HepG2 (cell line): ENCODE data around the gene KCNQ1OT1. TPM values are rescaled to one million over a fixed set of nuclear protein-coding genes. Genes with fewer than 3 reads are reported as not detected.
A peak's percentile ranks its signal among the peaks of the same experiment; 100 is the strongest.

Experiments used
- ATM ChIP-seq: fragments of 450-650 bp; IDR thresholded peaks from 2 replicates; pipeline ENCODE4 v1.7.1; 2017; ENCODE audit warnings: mild to moderate bottlenecking, borderline replicate concordance
- CREM ChIP-seq, 2 experiments: sonication (generic) in 1 of 2; formaldehyde crosslinking in 1 of 2; IDR thresholded peaks; 2 replicates each; pipeline versions ENCODE4 v1.4.0 to v1.6.1; 2016 to 2020; ENCODE audit warnings: antibody characterized with exemption in 1 of 2, mild to moderate bottlenecking in 1 of 2, missing genetic modification reagents in 1 of 2
- FOXP1 ChIP-seq, 2 experiments: fragments of 450-650 bp in 1 of 2; IDR thresholded peaks; 2 replicates each; pipeline ENCODE4 v1.6.1; 2017 to 2018; ENCODE audit warnings: antibody characterized with exemption in 1 of 2
- GABPB1 ChIP-seq: IDR thresholded peaks from 2 replicates; pipeline ENCODE4 v1.6.1; 2016; ENCODE audit warnings: mild to moderate bottlenecking, missing genetic modification reagents, moderate library complexity, missing compliant biosample characterization
- HCFC1 ChIP-seq: fragments of 150-350 bp; IDR thresholded peaks from 2 replicates; pipeline ENCODE4 v1.6.1; 2014; ENCODE audit warnings: low read depth, low read length
- HDAC2 ChIP-seq: sonication (generic); formaldehyde crosslinking; IDR thresholded peaks from 2 replicates; pipeline ENCODE4 v1.4.0; 2020; ENCODE audit warnings: missing genetic modification reagents
- PHF21A ChIP-seq: sonication (generic); formaldehyde crosslinking; IDR thresholded peaks from 2 replicates; pipeline ENCODE4 v1.5.0; 2020; ENCODE audit warnings: mild to moderate bottlenecking, missing genetic modification reagents
- POLR2G ChIP-seq: fragments of 200-400 bp; formaldehyde crosslinking; IDR thresholded peaks from 2 replicates; pipeline ENCODE4 v1.6.1; 2018; ENCODE audit warnings: mild to moderate bottlenecking, low read depth, low read length, moderate library complexity
- SAP130 ChIP-seq: IDR thresholded peaks from 2 replicates; pipeline ENCODE4 v1.6.1; 2016; ENCODE audit warnings: low read depth
- SMARCC2 ChIP-seq: fragments of 450-650 bp; IDR thresholded peaks from 2 replicates; pipeline ENCODE4 v1.6.1; 2017; ENCODE audit warnings: antibody characterized with exemption, mild to moderate bottlenecking
- SYNCRIP ChIP-seq: fragments of 200-400 bp; formaldehyde crosslinking; IDR thresholded peaks from 2 replicates; pipeline ENCODE4 v1.6.1; 2018; ENCODE audit warnings: mild to moderate bottlenecking, low read depth, low read length; ENCODE audit not compliant: insufficient read depth
- TCF12 ChIP-seq, 2 experiments: fragments of 450-650 bp in 1 of 2; sonication (generic) in 1 of 2; formaldehyde crosslinking in 1 of 2; IDR thresholded peaks; 2 replicates each; pipeline versions ENCODE4 v1.6.1 to v1.8.0; 2017 to 2022; ENCODE audit warnings: antibody characterized with exemption in 1 of 2, mild to moderate bottlenecking in 1 of 2, missing genetic modification reagents in 1 of 2, moderate library complexity in 1 of 2
- YEATS4 ChIP-seq: sonication (generic); formaldehyde crosslinking; IDR thresholded peaks from 2 replicates; pipeline ENCODE4 v1.4.0; 2020; ENCODE audit warnings: missing genetic modification reagents, borderline replicate concordance
- ZBTB20 ChIP-seq: sonication (generic); formaldehyde crosslinking; IDR thresholded peaks from 2 replicates; pipeline ENCODE4 v1.8.1; 2023; ENCODE audit warnings: missing genetic modification reagents, low read depth, mild to moderate bottlenecking, borderline replicate concordance
- ZNF234 ChIP-seq: sonication (generic); formaldehyde crosslinking; conservative IDR thresholded peaks from 2 replicates; pipeline ENCODE4 v1.5.1; 2020; ENCODE audit warnings: mild to moderate bottlenecking, missing genetic modification reagents
- ZNF275 ChIP-seq: sonication (generic); formaldehyde crosslinking; IDR thresholded peaks from 2 replicates; pipeline ENCODE4 v1.8.0; 2022; ENCODE audit warnings: missing genetic modification reagents, mild to moderate bottlenecking, inconsistent platforms, borderline replicate concordance
- ZNF430 ChIP-seq: sonication (generic); formaldehyde crosslinking; IDR thresholded peaks from 2 replicates; pipeline ENCODE4 v1.9.0; 2021; ENCODE audit warnings: mild to moderate bottlenecking, missing genetic modification reagents
- ZNF441 ChIP-seq: sonication (generic); formaldehyde crosslinking; IDR thresholded peaks from 2 replicates; pipeline ENCODE4 v1.7.0; 2021; ENCODE audit warnings: missing genetic modification reagents, borderline replicate concordance
- ZNF460 ChIP-seq: sonication (generic); formaldehyde crosslinking; IDR thresholded peaks from 2 replicates; pipeline ENCODE4 v1.5.1; 2020; ENCODE audit warnings: missing genetic modification reagents, mild to moderate bottlenecking, borderline replicate concordance
- ZNF562 ChIP-seq: sonication (generic); formaldehyde crosslinking; IDR thresholded peaks from 2 replicates; pipeline ENCODE4 v1.8.0; 2022; ENCODE audit warnings: missing genetic modification reagents, borderline replicate concordance
- ZNF576 ChIP-seq: sonication (generic); formaldehyde crosslinking; IDR thresholded peaks from 2 replicates; pipeline ENCODE4 v1.4.0; 2020; ENCODE audit warnings: mild to moderate bottlenecking, missing genetic modification reagents
- ZNF614 ChIP-seq: IDR thresholded peaks from 2 replicates; pipeline ENCODE4 v1.6.1; 2018; ENCODE audit warnings: missing biosample characterization, missing genetic modification reagents, inconsistent platforms, borderline replicate concordance
- ZNF672 ChIP-seq: sonication (generic); formaldehyde crosslinking; IDR thresholded peaks from 2 replicates; pipeline ENCODE4 v1.8.1; 2022; ENCODE audit warnings: missing genetic modification reagents
- ZNF720 ChIP-seq: sonication (generic); formaldehyde crosslinking; IDR thresholded peaks from 2 replicates; pipeline ENCODE4 v1.4.0; 2020; ENCODE audit warnings: missing genetic modification reagents
- ZNF768 ChIP-seq: sonication (generic); formaldehyde crosslinking; IDR thresholded peaks from 2 replicates; pipeline ENCODE4 v1.4.0; 2020; ENCODE audit warnings: missing genetic modification reagents
- polyA plus RNA-seq, 8 experiments: library from polyadenylated mRNA; depleted of rRNA in 3 of 8; stranded (reverse) in 7 of 8; unstranded in 1 of 8; fragments of >200 nt; fragmentation: Illumina TruSeq in 4 of 8; extraction: Trizol in 4 of 8; gene quantifications; 2 replicates each; pipeline versions ENCODE4 v1.2.1 to v1.2.3, GENCODE V29; 2011 to 2016; ENCODE audit warnings: low read depth in 4 of 8, missing spikeins in 1 of 8, mixed read lengths in 1 of 8; ENCODE audit not compliant: insufficient read depth in 1 of 8
- total RNA-seq, 5 experiments: library from RNA; depleted of rRNA; stranded (reverse); fragments of >200 nt; fragmentation: Illumina TruSeq; extraction: Trizol; gene quantifications; 2 replicates each; pipeline ENCODE4 v1.2.3, GENCODE V29; 2016; ENCODE audit warnings: low read depth in 1 of 5

Gene KCNQ1OT1
- total and polyA plus RNA-seq, 2 of the 13 experiments (the other 11 are each of a cell fraction or from before 2014, with no cell fraction given): 1.3 to 18.9 TPM

- TF ChIP-seq ZNF460 (CRISPR knock-in tag) (no peak), ZNF672 (no peak), YEATS4 (CRISPR knock-in tag) (peak; percentile 67), SYNCRIP (no peak), GABPB1 (CRISPR knock-in tag) (no peak; the same call in 1 of the 2 replicates), FOXP1 (IDR thresholded peaks at IDR 0.05) (no peak), FOXP1 (CRISPR knock-in tag; IDR thresholded peaks at IDR 0.05) (peak; percentile 65; the same call in 1 of the 2 replicates), TCF12 (IDR thresholded peaks at IDR 0.05) (no peak), TCF12 (CRISPR knock-in tag; IDR thresholded peaks at IDR 0.05) (no peak), HDAC2 (CRISPR knock-in tag) (peak; percentile 82), ZNF614 (CRISPR knock-in tag) (peak; percentile 93), ZNF720 (no peak), ZBTB20 (CRISPR knock-in tag) (peak; percentile 76; the same call in 1 of the 2 replicates), ZNF576 (CRISPR knock-in tag) (no peak), ZNF430 (CRISPR knock-in tag) (no peak; the same call in 1 of the 2 replicates), POLR2G (peak; percentile 61), ZNF234 (no peak), ZNF441 (CRISPR knock-in tag) (no peak), ZNF275 (CRISPR knock-in tag) (peak; percentile 24; the same call in 1 of the 2 replicates), ZNF768 (CRISPR knock-in tag) (no peak), ATM (no peak), SMARCC2 (no peak), CREM (IDR thresholded peaks at IDR 0.05) (peak; percentile 46; the same call in 1 of the 2 replicates), CREM (CRISPR knock-in tag; IDR thresholded peaks at IDR 0.05) (no peak), ZNF562 (CRISPR knock-in tag) (no peak; the same call in 1 of the 2 replicates), HCFC1 (no peak; the same call in 1 of the 2 replicates), PHF21A (CRISPR knock-in tag) (peak; percentile 85; the same call in 1 of the 2 replicates), SAP130 (CRISPR knock-in tag) (peak; percentile 69)
Observed at GRCh38 chr11:2563213-2564007, 136.4 kb downstream of the KCNQ1OT1 start (continued).
